Activated B cell treated with CpG ODN at 0.5 μM for 24 hours (primary cell): Measurements from ENCODE around the gene LRP2BP. TPM values are rescaled to one million over a fixed set of nuclear protein-coding genes. Genes with fewer than 3 reads are reported as not detected.
"Not testable (repeated sequence)": the region's sequence is repeated elsewhere in the genome, so short reads cannot be mapped to it uniquely, and the experiment has no call there.

Source experiments
- ATAC-seq: fragments of 200-7000 bp; cut with Tn5 transposase; one replicate; pipeline ENCODE4 v1.10.0; 2021; ENCODE audit warnings: low read depth, mild to moderate bottlenecking, moderate library complexity
- CTCF ChIA-PET: fragments of 350-600 bp; sonication (Branson Sonifier 250); formaldehyde crosslinking; loops from one replicate; lab custom pipeline; 2021; ENCODE audit warnings: antibody characterized with exemption; lab: Charles Lee
- POLR2A ChIA-PET: fragments of 350-600 bp; sonication (Branson Sonifier 250); formaldehyde crosslinking; loops from one replicate; lab custom pipeline; 2021; ENCODE audit warnings: antibody characterized with exemption; lab: Charles Lee
- DNase-seq: peaks from one replicate; pipeline ENCODE4 v3.0.0; 2022
- H3K27ac Mint-ChIP-seq: one replicate; pipeline ENCODE4 v1.8.0; 2020; ENCODE audit warnings: mixed read lengths
- H3K27me3 Mint-ChIP-seq: one replicate; pipeline ENCODE4 v1.8.0; 2021; ENCODE audit warnings: mixed read lengths
- H3K36me3 Mint-ChIP-seq: one replicate; pipeline ENCODE4 v1.8.0; 2021; ENCODE audit warnings: low read depth, mixed read lengths
- H3K4me1 Mint-ChIP-seq: one replicate; pipeline ENCODE4 v1.8.0; 2021; ENCODE audit warnings: mixed read lengths
- H3K4me3 Mint-ChIP-seq: one replicate; pipeline ENCODE4 v1.8.0; 2020; ENCODE audit warnings: mild to moderate bottlenecking, mixed read lengths
- H3K9me3 Mint-ChIP-seq: one replicate; pipeline ENCODE4 v1.8.0; 2020; ENCODE audit warnings: mixed read lengths
- CTCF ChIP-seq: fragments of 200-600 bp; IDR thresholded peaks from one replicate; pipeline ENCODE4 v1.8.0; 2022; ENCODE audit warnings: antibody characterized with exemption, mild to moderate bottlenecking
- intact Hi-C: fragments of 100-400 bp; cut with micrococcal nuclease; formaldehyde crosslinking; loops from one replicate; pipeline ENCODE4 v1.15.1; 2024
- total RNA-seq: library from RNA; stranded (reverse); gene quantifications from 2 replicates; pipeline ENCODE4 v1.2.3, GENCODE V29; 2022

LRP2BP gene
- total RNA-seq, 1 donor from 2014 or later = 0.75 TPM

- Mint-ChIP-seq H3K4me3 (no peak overlapping the region), H3K4me1 (no peaks in the 10 kb centered on the region), H3K9me3 (no peaks in the 10 kb centered on the region), H3K27ac (no peak overlapping the region), H3K27me3 (no peaks in the 10 kb centered on the region), H3K36me3 (peaks cover 57% of the 10 kb centered on the region)
- ATAC-seq (no peak), DNase-seq (no peak)
- intact Hi-C loops = no loop called here
- CTCF ChIA-PET = interaction anchor here (1.5 kb wide), 1 partner anchor 18 kb away, joined by 3 read pairs; no protein-coding TSS in a partner anchor
- POLR2A ChIA-PET = no interaction called here
- TF ChIP-seq CTCF = no peak
Observed at GRCh38 chr4:185369731-185370130, 26.0 kb downstream of the LRP2BP start.

GRCh38 chr4:185364886-185365285 is 30.8 kb downstream of the LRP2BP start:
- CTCF ChIA-PET = no interaction called here

GRCh38 chr4:185363251-185363650 is 32.5 kb downstream of the LRP2BP start:
- Mint-ChIP-seq H3K9me3 (no peaks in the 10 kb centered on the region), H3K27ac (no peak overlapping the region), H3K36me3 (peaks cover 58% of the 10 kb centered on the region), H3K27me3 (no peaks in the 10 kb centered on the region), H3K4me1 (peaks cover 2% of the 10 kb centered on the region), H3K4me3 (no peak overlapping the region)
- no peak for DNase-seq
- ChIA-PET POLR2A (no interaction called here), CTCF (no interaction called here)
- intact Hi-C loops = no loop called here
- TF ChIP-seq CTCF = no peak
- no peak for ATAC-seq

More at GRCh38 chr4:185364886-185365285, 30.8 kb downstream of the LRP2BP start:
- intact Hi-C loops = no loop called here
- Mint-ChIP-seq H3K27me3 (no peaks in the 10 kb centered on the region), H3K36me3 (peaks cover 59% of the 10 kb centered on the region), H3K4me1 (no peaks in the 10 kb centered on the region), H3K4me3 (no peak overlapping the region), H3K9me3 (no peaks in the 10 kb centered on the region), H3K27ac (no peak overlapping the region)
- ATAC-seq (no peak), DNase-seq (no peak)
- TF ChIP-seq CTCF = no peak
- POLR2A ChIA-PET = no interaction called here

GRCh38 chr4:185362570-185362969 is 33.2 kb downstream of the LRP2BP start:
- POLR2A ChIA-PET = not testable (repeated sequence)
- CTCF ChIA-PET = interaction anchor here (0.7 kb wide), 1 partner anchor 494 kb away, joined by 4 read pairs; no protein-coding TSS in a partner anchor

GRCh38 chr4:185361872-185362271 is 33.9 kb downstream of the LRP2BP start:
- Mint-ChIP-seq H3K36me3 (peaks cover 60% of the 10 kb centered on the region), H3K4me3 (no peak overlapping the region), H3K27me3 (no peaks in the 10 kb centered on the region), H3K4me1 (peaks cover 7% of the 10 kb centered on the region), H3K27ac (no peak overlapping the region), H3K9me3 (no peaks in the 10 kb centered on the region)
- CTCF ChIA-PET = interaction anchor here (0.7 kb wide), 1 partner anchor 494 kb away, joined by 4 read pairs; no protein-coding TSS in a partner anchor
- intact Hi-C loops = no loop called here
- no peak for DNase-seq
- TF ChIP-seq CTCF = no peak
- POLR2A ChIA-PET = no interaction called here
- no peak for ATAC-seq

More at GRCh38 chr4:185362570-185362969, 33.2 kb downstream of the LRP2BP start:
- ATAC-seq, H3K27ac Mint-ChIP-seq, intact Hi-C loops, DNase-seq, H3K4me3 Mint-ChIP-seq, H3K4me1 Mint-ChIP-seq, H3K9me3 Mint-ChIP-seq, H3K27me3 Mint-ChIP-seq: not testable (repeated sequence)
- H3K36me3 Mint-ChIP-seq = peaks cover 57% of the 10 kb centered on the region
